IMR-90 (cell line): ENCODE data around the gene SHB. TPM values are rescaled to one million over a fixed set of nuclear protein-coding genes. Genes with fewer than 3 reads are reported as not detected.

Experiments
- ATAC-seq: fragments of 200-7000 bp; cut with Tn5 transposase; 2 replicates; pipeline ENCODE4 v1.9.1; 2020; ENCODE audit warnings: low read depth, mild to moderate bottlenecking, moderate library complexity
- BruUV-seq: library from RNA; stranded (reverse); fragments of 400-500 nt; replicated peaks from 2 replicates; lab custom pipeline; 2021; lab: Mats Ljungman, UMichigan
- CTCF ChIA-PET: fragments of 300-600 bp; formaldehyde crosslinking; extraction: SDS; loops from one replicate; lab custom pipeline; 2021; ENCODE audit warnings: antibody characterized with exemption; lab: Yijun Ruan, JAX
- POLR2A ChIA-PET: fragments of 300-600 bp; sonication (Branson Sonifier 250); formaldehyde crosslinking; loops from one replicate; lab custom pipeline; 2022; ENCODE audit warnings: antibody characterized with exemption; ENCODE audit not compliant: unreplicated experiment; lab: Charles Lee
- DNase-seq: peaks from one replicate; pipeline ENCODE4 v3.0.0; 2013
- H2AFZ ChIP-seq: replicated peaks from 2 replicates; pipeline ENCODE3; 2013; ENCODE audit warnings: low read length, mild to moderate bottlenecking; ENCODE audit not compliant: poor library complexity
- H2AK5ac ChIP-seq: 2 replicates; pipeline ENCODE4 v1.6.1; 2013; ENCODE audit warnings: low read depth, low read length, inconsistent platforms
- H2AK9ac ChIP-seq: replicated peaks from 2 replicates; pipeline ENCODE3; 2013; ENCODE audit warnings: mild to moderate bottlenecking, low read depth, low read length, moderate library complexity; ENCODE audit not compliant: poor library complexity
- H2BK120ac ChIP-seq: 2 replicates; pipeline ENCODE4 v1.6.1; 2013; ENCODE audit warnings: low read depth, low read length, inconsistent platforms
- H2BK15ac ChIP-seq: 3 replicates; pipeline ENCODE4 v1.6.1; 2013; ENCODE audit warnings: low read depth, low read length, inconsistent platforms
- H2BK20ac ChIP-seq: 2 replicates; pipeline ENCODE4 v1.6.1; 2013; ENCODE audit warnings: low read depth, mild to moderate bottlenecking, inconsistent platforms, low read length, moderate library complexity
- H2BK5ac ChIP-seq: 2 replicates; pipeline ENCODE4 v1.6.1; 2013; ENCODE audit warnings: mild to moderate bottlenecking, low read depth, low read length, inconsistent platforms; ENCODE audit not compliant: poor library complexity, severe bottlenecking
- H3K14ac ChIP-seq: replicated peaks from 2 replicates; pipeline ENCODE4 v1.6.1; 2013; ENCODE audit warnings: low read depth, low read length, inconsistent platforms
- H3K18ac ChIP-seq: 2 replicates; pipeline ENCODE4 v1.6.1; 2013; ENCODE audit warnings: low read depth, low read length, control low read depth
- H3K23ac ChIP-seq: 2 replicates; pipeline ENCODE4 v1.6.1; 2013; ENCODE audit warnings: low read depth, low read length, inconsistent platforms
- H3K27ac ChIP-seq: 2 replicates; pipeline ENCODE4 v1.5.1; 2013; ENCODE audit warnings: mild to moderate bottlenecking, control low read depth, low read length; ENCODE audit not compliant: insufficient read depth
- H3K27me3 ChIP-seq: 2 replicates; pipeline ENCODE4 v1.6.1; 2013; ENCODE audit warnings: low read length; ENCODE audit not compliant: control insufficient read depth, insufficient read depth
- H3K36me3 ChIP-seq: 2 replicates; pipeline ENCODE4 v1.6.1; 2013; ENCODE audit warnings: low read length, mixed read lengths; ENCODE audit not compliant: control insufficient read depth, insufficient read depth
- H3K4ac ChIP-seq: 2 replicates; pipeline ENCODE4 v1.6.1; 2013; ENCODE audit warnings: low read depth, low read length, inconsistent platforms
- H3K4me1 ChIP-seq: 2 replicates; pipeline ENCODE4 v1.6.1; 2013; ENCODE audit warnings: low read length, mixed read lengths; ENCODE audit not compliant: control insufficient read depth, insufficient read depth
- H3K4me2 ChIP-seq: 2 replicates; pipeline ENCODE4 v1.6.1; 2013; ENCODE audit warnings: low read depth, mild to moderate bottlenecking, control low read depth, low read length, moderate library complexity
- H3K4me3 ChIP-seq: 2 replicates; pipeline ENCODE4 v1.5.1; 2013; ENCODE audit warnings: low read depth, mild to moderate bottlenecking, control low read depth, low read length, moderate library complexity; ENCODE audit not compliant: insufficient read depth
- H3K56ac ChIP-seq: 2 replicates; pipeline ENCODE4 v1.6.1; 2013; ENCODE audit warnings: low read length, inconsistent platforms; ENCODE audit not compliant: insufficient read depth; ENCODE audit errors: extremely low read depth
- H3K79me1 ChIP-seq, 2 experiments: 2 replicates each; pipeline ENCODE4 v1.6.1; 2013; ENCODE audit warnings: low read length in 2 of 2, inconsistent platforms in 1 of 2, low read depth in 1 of 2
- H3K9ac ChIP-seq: 2 replicates; pipeline ENCODE4 v1.6.1; 2013; ENCODE audit warnings: low read depth, low read length, control low read depth
- H3K9me1 ChIP-seq: 2 replicates; pipeline ENCODE4 v1.6.1; 2013; ENCODE audit warnings: low read length, inconsistent platforms; ENCODE audit not compliant: insufficient read depth
- H3K9me3 ChIP-seq: 2 replicates; pipeline ENCODE4 v1.6.1; 2013; ENCODE audit warnings: low read length; ENCODE audit not compliant: control insufficient read depth, insufficient read depth
- H4K20me1 ChIP-seq: 2 replicates; pipeline ENCODE4 v1.6.1; 2013; ENCODE audit warnings: low read length, inconsistent platforms; ENCODE audit not compliant: insufficient read depth
- H4K5ac ChIP-seq: 2 replicates; pipeline ENCODE4 v1.6.1; 2013; ENCODE audit warnings: mild to moderate bottlenecking, low read depth, low read length, control low read depth
- H4K8ac ChIP-seq, 2 experiments: 2 replicates each; pipeline ENCODE4 v1.6.1; 2013; ENCODE audit warnings: low read depth in 2 of 2, low read length in 2 of 2, control low read depth in 1 of 2, inconsistent platforms in 1 of 2
- H4K91ac ChIP-seq: 2 replicates; pipeline ENCODE4 v1.6.1; 2013; ENCODE audit warnings: low read depth, low read length, inconsistent platforms; ENCODE audit not compliant: insufficient read depth
- BHLHE40 ChIP-seq: fragments of 150-350 bp; IDR thresholded peaks from 2 replicates; pipeline ENCODE4 v1.6.1; 2016; ENCODE audit warnings: mild to moderate bottlenecking, low read depth, low read length
- FOS ChIP-seq: fragments of 150-350 bp; IDR thresholded peaks from 2 replicates; pipeline ENCODE4 v1.6.1; 2016; ENCODE audit warnings: low read depth, low read length
- RAD21 ChIP-seq: IDR thresholded peaks from 2 replicates; pipeline ENCODE4 v1.6.1; 2012; ENCODE audit warnings: low read length, improper control_type of control experiment
- RFX5 ChIP-seq: IDR thresholded peaks from 2 replicates; pipeline ENCODE4 v1.8.0; 2012; ENCODE audit warnings: low read depth, mild to moderate bottlenecking, low read length, moderate library complexity
- WGBS, 2 experiments: methylation state at CpG; one replicate each; pipeline versions ENCODE4 v1.1.5 to v1.1.7; 2013; ENCODE audit warnings: missing lambda C conversion rate in 2 of 2; ENCODE audit not compliant: insufficient read length in 1 of 2; ENCODE audit errors: extremely low coverage in 2 of 2; 5-methylcytosine and 5-hydroxymethylcytosine counted together
- dilution Hi-C: fragments of 300-500 bp; cut with HindIII; formaldehyde crosslinking; loops from one replicate; pipeline ENCODE4 v1.14.3; 2018; ENCODE audit warnings: low sequenced_read_pairs; ENCODE audit not compliant: unreplicated experiment
- in situ Hi-C: fragments of 300-500 bp; cut with MboI; formaldehyde crosslinking; loops from 3 replicates; pipeline ENCODE4 v1.14.3; 2019; ENCODE audit warnings: low sequenced_read_pairs, inconsistent platforms, mixed read lengths
- intact Hi-C: fragments of 100-400 bp; cut with micrococcal nuclease; formaldehyde crosslinking; loops from 2 replicates; pipeline ENCODE4 v1.10.0; 2022
- polyA plus RNA-seq, 3 experiments: library from polyadenylated mRNA; depleted of rRNA; stranded (reverse); fragments of >200 nt; gene quantifications; 2 replicates each; pipeline ENCODE4 v1.2.3, GENCODE V29; 2012; ENCODE audit warnings: low replicate concordance in 1 of 3
- total RNA-seq: library from RNA; depleted of rRNA; stranded (reverse); fragments of >200 nt; gene quantifications from 2 replicates; pipeline ENCODE4 v1.2.3, GENCODE V29; 2012
- TF ChIP-seq, protein P1 (sequence below): fragments of 150-350 bp; IDR thresholded peaks from 2 replicates; pipeline ENCODE4 v1.6.1; 2017; ENCODE audit warnings: mild to moderate bottlenecking, antibody characterized with exemption, low read length, low read depth
- TF ChIP-seq, protein P2 (sequence below): fragments of 150-350 bp; IDR thresholded peaks from 2 replicates; pipeline ENCODE4 v1.6.1; 2016; ENCODE audit warnings: low read depth, mild to moderate bottlenecking, low read length, moderate library complexity, borderline replicate concordance

The SHB gene
- total and polyA plus RNA-seq, 2 of the 4 experiments (the other 2 are of a cell fraction) = 6.1 to 20.4 TPM

DNA sequence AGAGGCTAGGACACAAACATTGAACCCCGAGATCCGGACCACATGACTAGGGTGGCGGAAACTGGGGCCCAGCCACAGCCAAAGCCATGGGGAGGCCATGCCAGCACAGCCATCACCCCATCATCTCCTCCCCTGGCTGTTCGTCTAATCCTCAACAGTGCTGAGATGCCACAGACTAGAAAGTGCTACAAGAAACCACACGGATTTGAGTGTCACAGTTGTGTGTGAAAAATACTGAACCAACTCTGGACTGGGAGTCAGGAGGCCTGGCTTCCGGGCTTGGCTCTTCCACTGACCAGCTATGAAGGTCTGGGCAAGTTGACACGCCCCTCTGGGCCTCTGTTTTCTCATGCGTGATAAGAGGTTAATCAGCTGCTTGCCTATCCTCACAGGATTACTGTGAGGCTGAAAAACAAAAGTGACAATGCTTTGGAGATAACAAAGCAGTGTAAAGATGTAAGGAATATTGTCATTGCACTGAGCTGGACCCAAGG lies 38.8 kb upstream of the SHB start:
- Histone ChIP-seq H3K18ac (no peak overlapping the region), H3K27ac (no peak overlapping the region), H3K14ac (no peak overlapping the region), H3K27me3 (peaks cover 36% of the 10 kb centered on the region), H4K91ac (no peak overlapping the region), H3K9me1 (no peaks in the 10 kb centered on the region), H3K9ac (no peak overlapping the region), H3K4me1 (no peaks in the 10 kb centered on the region; the same call in 1 of the 2 replicates), H3K23ac (no peak overlapping the region), H3K9me3 (no peaks in the 10 kb centered on the region), H3K4ac (no peak overlapping the region), H4K20me1 (no peaks in the 10 kb centered on the region), H2BK120ac (no peak overlapping the region), H2BK15ac (no peak overlapping the region), H2BK5ac (no peak overlapping the region), H4K8ac (no peak overlapping the region), H3K4me3 (no peak overlapping the region), H3K56ac (no peak overlapping the region), H3K79me1 (no peaks in the 10 kb centered on the region), H2AK5ac (no peak overlapping the region), H2AK9ac (no peak overlapping the region), H3K36me3 (no peaks in the 10 kb centered on the region), H3K4me2 (no peak overlapping the region), H4K5ac (no peak overlapping the region), H2BK20ac (no peak overlapping the region), H2AFZ (no peak overlapping the region)
- intact Hi-C loops = no loop called here
- ChIA-PET CTCF (interaction anchor here (1.1 kb wide), 1 partner anchor 9 kb away, joined by 3 read pairs; no protein-coding TSS in a partner anchor), POLR2A (no interaction called here)
- in situ Hi-C loops = no loop called here
- dilution Hi-C loops = no loop called here
- WGBS, 2 experiments = 70% methylated on average over 7 of the region's 8 CpGs; no CpG with 5 or more reads in 1 of the 2 experiments
- no TSS peak for BruUV-seq
- DNase-seq (no peak), ATAC-seq (no peak)
- TF ChIP-seq BHLHE40 (no peak), FOS (no peak), RFX5 (no peak), RAD21 (no peak)
- TF ChIP-seq, protein P1, sequence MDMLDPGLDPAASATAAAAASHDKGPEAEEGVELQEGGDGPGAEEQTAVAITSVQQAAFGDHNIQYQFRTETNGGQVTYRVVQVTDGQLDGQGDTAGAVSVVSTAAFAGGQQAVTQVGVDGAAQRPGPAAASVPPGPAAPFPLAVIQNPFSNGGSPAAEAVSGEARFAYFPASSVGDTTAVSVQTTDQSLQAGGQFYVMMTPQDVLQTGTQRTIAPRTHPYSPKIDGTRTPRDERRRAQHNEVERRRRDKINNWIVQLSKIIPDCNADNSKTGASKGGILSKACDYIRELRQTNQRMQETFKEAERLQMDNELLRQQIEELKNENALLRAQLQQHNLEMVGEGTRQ = no peak
- TF ChIP-seq, protein P2, sequence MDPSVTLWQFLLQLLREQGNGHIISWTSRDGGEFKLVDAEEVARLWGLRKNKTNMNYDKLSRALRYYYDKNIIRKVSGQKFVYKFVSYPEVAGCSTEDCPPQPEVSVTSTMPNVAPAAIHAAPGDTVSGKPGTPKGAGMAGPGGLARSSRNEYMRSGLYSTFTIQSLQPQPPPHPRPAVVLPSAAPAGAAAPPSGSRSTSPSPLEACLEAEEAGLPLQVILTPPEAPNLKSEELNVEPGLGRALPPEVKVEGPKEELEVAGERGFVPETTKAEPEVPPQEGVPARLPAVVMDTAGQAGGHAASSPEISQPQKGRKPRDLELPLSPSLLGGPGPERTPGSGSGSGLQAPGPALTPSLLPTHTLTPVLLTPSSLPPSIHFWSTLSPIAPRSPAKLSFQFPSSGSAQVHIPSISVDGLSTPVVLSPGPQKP = no peak
